H9 (cell line): Measurements from ENCODE around the gene PKIB. TPM values are rescaled to one million over a fixed set of nuclear protein-coding genes. Genes with fewer than 3 reads are reported as not detected.

Experiments
- DNase-seq: peaks from one replicate; pipeline ENCODE4 v3.0.0-alpha.2; 2017
- H2AFZ ChIP-seq: one replicate; pipeline ENCODE4 v1.6.1; 2013; ENCODE audit warnings: mild to moderate bottlenecking, low read length, control low read depth, moderate library complexity
- H2AK5ac ChIP-seq: 2 replicates; pipeline ENCODE4 v1.6.1; 2013; ENCODE audit warnings: low read length, control low read depth, mixed read lengths; ENCODE audit not compliant: insufficient read length
- H2BK120ac ChIP-seq: one replicate; pipeline ENCODE4 v1.6.1; 2013; ENCODE audit warnings: low read depth, mild to moderate bottlenecking, low read length, control low read depth, inconsistent platforms; ENCODE audit not compliant: poor library complexity, severe bottlenecking
- H2BK12ac ChIP-seq: 2 replicates; pipeline ENCODE4 v1.6.1; 2013; ENCODE audit warnings: low read length, control low read depth, mixed read lengths, low read depth; ENCODE audit not compliant: insufficient read length
- H2BK15ac ChIP-seq: 2 replicates; pipeline ENCODE4 v1.6.1; 2013; ENCODE audit warnings: low read depth, low read length, control low read depth
- H2BK20ac ChIP-seq: one replicate; pipeline ENCODE4 v1.6.1; 2013; ENCODE audit warnings: low read depth, mild to moderate bottlenecking, low read length, control low read depth, inconsistent platforms; ENCODE audit not compliant: poor library complexity, severe bottlenecking
- H2BK5ac ChIP-seq: 2 replicates; pipeline ENCODE4 v1.6.1; 2013; ENCODE audit warnings: low read length, control low read depth, mixed read lengths; ENCODE audit not compliant: insufficient read length
- H3K14ac ChIP-seq: 2 replicates; pipeline ENCODE4 v1.6.1; 2013; ENCODE audit warnings: low read length, control low read depth; ENCODE audit not compliant: insufficient read depth
- H3K18ac ChIP-seq: 2 replicates; pipeline ENCODE4 v1.6.1; 2013; ENCODE audit warnings: low read depth, mild to moderate bottlenecking, mixed read lengths, low read length, control low read depth; ENCODE audit not compliant: insufficient read length
- H3K23ac ChIP-seq: 2 replicates; pipeline ENCODE4 v1.6.1; 2013; ENCODE audit warnings: low read length, control low read depth, mixed read lengths, low read depth; ENCODE audit not compliant: insufficient read length
- H3K23me2 ChIP-seq: 2 replicates; pipeline ENCODE4 v1.6.1; 2013; ENCODE audit warnings: low read depth, mild to moderate bottlenecking, mixed read lengths, low read length, control low read depth; ENCODE audit not compliant: insufficient read length, poor library complexity, severe bottlenecking
- H3K27ac ChIP-seq: 2 replicates; pipeline ENCODE4 v1.5.1; 2013; ENCODE audit warnings: low read length, control low read depth, mixed read lengths, low read depth; ENCODE audit not compliant: insufficient read length
- H3K27me3 ChIP-seq: 2 replicates; pipeline ENCODE4 v1.6.1; 2013; ENCODE audit warnings: low read length, control low read depth, inconsistent platforms; ENCODE audit not compliant: insufficient read depth
- H3K4ac ChIP-seq: 2 replicates; pipeline ENCODE4 v1.6.1; 2013; ENCODE audit warnings: low read depth, mild to moderate bottlenecking, control low read depth, inconsistent platforms, low read length, moderate library complexity
- H3K4me1 ChIP-seq: 2 replicates; pipeline ENCODE4 v1.6.1; 2013; ENCODE audit warnings: low read length, control low read depth, inconsistent platforms; ENCODE audit not compliant: insufficient read depth
- H3K4me2 ChIP-seq: 2 replicates; pipeline ENCODE4 v1.6.1; 2013; ENCODE audit warnings: low read length, control low read depth, mixed read lengths; ENCODE audit not compliant: insufficient read length, insufficient read depth
- H3K56ac ChIP-seq: 2 replicates; pipeline ENCODE4 v1.6.1; 2013; ENCODE audit warnings: low read depth, mild to moderate bottlenecking, mixed read lengths, low read length, control low read depth; ENCODE audit not compliant: insufficient read length
- H3K79me1 ChIP-seq: 2 replicates; pipeline ENCODE4 v1.6.1; 2013; ENCODE audit warnings: low read depth, mild to moderate bottlenecking, moderate library complexity, low read length, control low read depth, inconsistent platforms; ENCODE audit not compliant: insufficient read depth, poor library complexity, severe bottlenecking
- H3K79me2 ChIP-seq: 2 replicates; pipeline ENCODE4 v1.6.1; 2013; ENCODE audit warnings: low read length, control low read depth, inconsistent platforms; ENCODE audit not compliant: insufficient read depth
- H3K9ac ChIP-seq: 2 replicates; pipeline ENCODE4 v1.6.1; 2013; ENCODE audit warnings: low read length, control low read depth, mixed read lengths; ENCODE audit not compliant: insufficient read length; ENCODE audit errors: extremely low read depth
- H3K9me3 ChIP-seq: one replicate; pipeline ENCODE4 v1.6.1; 2013; ENCODE audit warnings: low read depth, low read length, inconsistent platforms; ENCODE audit not compliant: control insufficient read depth
- H3T11ph ChIP-seq: one replicate; pipeline ENCODE4 v1.6.1; 2013; ENCODE audit warnings: mild to moderate bottlenecking, low read length, control low read depth, inconsistent platforms
- H4K20me1 ChIP-seq: one replicate; pipeline ENCODE4 v1.6.1; 2013; ENCODE audit not compliant: control insufficient read depth, insufficient read length, insufficient read depth
- H4K5ac ChIP-seq: 2 replicates; pipeline ENCODE4 v1.6.1; 2013; ENCODE audit warnings: low read depth, mild to moderate bottlenecking, mixed read lengths, low read length, control low read depth; ENCODE audit not compliant: insufficient read length
- H4K8ac ChIP-seq: replicated peaks from 2 replicates; pipeline ENCODE4 v1.6.1; 2013; ENCODE audit warnings: low read length, control low read depth, mixed read lengths, low read depth; ENCODE audit not compliant: insufficient read length
- H4K91ac ChIP-seq: 2 replicates; pipeline ENCODE4 v1.6.1; 2013; ENCODE audit warnings: low read depth, mild to moderate bottlenecking, moderate library complexity, mixed read lengths, low read length, control low read depth; ENCODE audit not compliant: insufficient read length
- H3K27ac Mint-ChIP-seq, 3 experiments: 2 replicates in 2 of 3; 3 replicates in 1 of 3; pipeline ENCODE4 v1.8.0; 2020 to 2021; ENCODE audit warnings: mixed read lengths in 3 of 3, mild to moderate bottlenecking in 1 of 3, moderate library complexity in 1 of 3
- H3K27me3 Mint-ChIP-seq: 2 replicates; pipeline ENCODE4 v1.8.0; 2021; ENCODE audit warnings: low read depth, mild to moderate bottlenecking, moderate library complexity, mixed read lengths
- H3K36me3 Mint-ChIP-seq, 3 experiments: 2 replicates in 2 of 3; 3 replicates in 1 of 3; pipeline ENCODE4 v1.8.0; 2020 to 2021; ENCODE audit warnings: low read depth in 3 of 3, mixed read lengths in 3 of 3; ENCODE audit not compliant: insufficient read depth in 1 of 3
- H3K4me1 Mint-ChIP-seq, 2 experiments: 2 replicates each; pipeline ENCODE4 v1.8.0; 2020; ENCODE audit warnings: mixed read lengths in 2 of 2
- H3K4me3 Mint-ChIP-seq, 2 experiments: 2 replicates in 1 of 2; 3 replicates in 1 of 2; pipeline ENCODE4 v1.8.0; 2020 to 2021; ENCODE audit warnings: mild to moderate bottlenecking in 2 of 2, mixed read lengths in 2 of 2, moderate library complexity in 1 of 2
- H3K9me3 Mint-ChIP-seq, 2 experiments: 2 replicates in 1 of 2; 3 replicates in 1 of 2; pipeline ENCODE4 v1.8.0; 2020; ENCODE audit warnings: mild to moderate bottlenecking in 2 of 2, mixed read lengths in 2 of 2, moderate library complexity in 1 of 2
- CTCF ChIP-seq: fragments of 200-600 bp; sonication (generic); conservative IDR thresholded peaks from 3 replicates; pipeline ENCODE4 v1.8.0; 2021; ENCODE audit warnings: antibody characterized with exemption, mild to moderate bottlenecking
- WGBS: extraction: QIAGEN DNeasy Blood & Tissue Kit; methylation state at CpG from one replicate; pipeline ENCODE4 v1.1.7; 2013; ENCODE audit warnings: missing lambda C conversion rate, low lambda C conversion rate, mixed read lengths; ENCODE audit not compliant: insufficient read length; ENCODE audit errors: extremely low coverage; 5-methylcytosine and 5-hydroxymethylcytosine counted together
- total RNA-seq: library from RNA; stranded (reverse); gene quantifications from 2 replicates; pipeline ENCODE4 v1.2.1, GENCODE V29; 2021

PKIB gene
- total RNA-seq, 1 experiment from 2014 or later, result 46.5 TPM

DNA sequence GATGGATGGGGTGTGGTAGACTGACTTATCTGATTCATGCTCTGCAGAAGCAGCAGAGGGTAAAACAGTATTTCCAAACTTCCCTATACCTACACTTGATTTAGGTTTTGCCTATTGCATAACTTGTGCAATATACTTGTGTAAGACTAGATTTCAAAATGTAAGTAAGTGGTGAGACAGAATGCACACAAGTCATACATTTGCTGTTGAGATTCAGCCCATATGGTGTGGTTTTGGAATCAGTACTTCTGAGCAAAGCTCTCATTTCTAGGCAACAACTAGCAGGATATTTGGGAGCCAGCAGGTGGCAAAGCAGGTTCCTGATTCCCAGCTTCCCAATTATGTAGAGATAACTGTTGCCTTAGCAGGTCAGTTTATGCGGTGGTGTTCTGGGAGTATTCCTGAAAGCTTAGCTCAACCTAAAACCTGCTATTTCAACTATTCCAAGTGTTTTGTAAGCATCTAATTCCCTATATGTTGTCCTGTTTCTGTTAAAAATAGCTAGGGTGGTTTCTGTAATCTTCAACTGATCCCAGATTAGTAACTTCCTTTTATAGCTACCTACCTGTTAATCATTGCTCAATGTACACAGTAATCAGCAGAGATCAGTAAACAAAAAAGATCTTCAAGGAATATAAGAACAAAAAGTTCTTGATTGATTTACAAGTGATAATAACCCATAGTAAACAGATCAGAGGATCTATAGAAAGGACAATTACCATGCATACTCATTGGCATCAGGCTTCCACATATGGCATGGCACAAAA lies 160.8 kb downstream of the PKIB start:
- Histone ChIP-seq H4K5ac (no peak overlapping the region), H3K4me1 (no peaks in the 10 kb centered on the region), H4K91ac (no peak overlapping the region), H2BK120ac (no peak overlapping the region), H3K23me2 (no peaks in the 10 kb centered on the region), H3K9me3 (no peaks in the 10 kb centered on the region), H3K9ac (no peak overlapping the region), H3K79me1 (no peaks in the 10 kb centered on the region), H2AK5ac (no peak overlapping the region), H3T11ph (no peak overlapping the region), H3K23ac (no peak overlapping the region), H2BK20ac (no peak overlapping the region), H2BK5ac (no peak overlapping the region), H2BK12ac (no peak overlapping the region), H2BK15ac (no peak overlapping the region), H3K27ac (no peak overlapping the region), H3K4ac (no peak overlapping the region), H3K56ac (no peak overlapping the region), H3K14ac (no peak overlapping the region), H4K20me1 (no peaks in the 10 kb centered on the region), H3K79me2 (no peaks in the 10 kb centered on the region), H3K4me2 (no peak overlapping the region), H2AFZ (no peak overlapping the region), H3K18ac (no peak overlapping the region), H3K27me3 (no peaks in the 10 kb centered on the region), H4K8ac (no peak overlapping the region)
- TF ChIP-seq CTCF, result peak; percentile 51
- H3K27ac Mint-ChIP-seq, result no peak overlapping the region
- DNase-seq, result no peak
- H3K4me1 Mint-ChIP-seq, result 0 out of 4 replicates have a peak, but pooled peaks cover 0 to 2% of the 10 kb centered on the region in 2 experiments
- no peaks in the 10 kb centered on the region for H3K27me3 Mint-ChIP-seq
- no peaks in the 10 kb centered on the region for H3K9me3 Mint-ChIP-seq
- no peaks in the 10 kb centered on the region for H3K36me3 Mint-ChIP-seq
- no peak overlapping the region for H3K4me3 Mint-ChIP-seq
- WGBS, result no CpG with 5 or more reads among the region's 1 CpG
